Astrocyte of the spinal cord (primary cell): ENCODE results near the gene DHRS3.
A peak's percentile ranks its signal among the peaks of the same experiment; 100 is the strongest.

Experiments used
- DNase-seq: peaks from one replicate; pipeline ENCODE4 v3.0.0; 2011; ENCODE audit warnings: low read depth, low spot score
- H3K4me3 ChIP-seq: 2 replicates; pipeline ENCODE4 v1.5.1; 2011; ENCODE audit warnings: low read depth, mild to moderate bottlenecking, low read length, moderate library complexity
- in situ Hi-C: cut with HindIII; loops from 2 replicates; pipeline ENCODE4 v1.10.0; 2017; ENCODE audit warnings: low sequenced_read_pairs
- TF ChIP-seq, protein P1 (sequence below): IDR thresholded peaks from 2 replicates; pipeline ENCODE4 v1.5.1; 2012; ENCODE audit warnings: low read depth, mild to moderate bottlenecking, low read length, inconsistent platforms

The DHRS3 gene

DNA sequence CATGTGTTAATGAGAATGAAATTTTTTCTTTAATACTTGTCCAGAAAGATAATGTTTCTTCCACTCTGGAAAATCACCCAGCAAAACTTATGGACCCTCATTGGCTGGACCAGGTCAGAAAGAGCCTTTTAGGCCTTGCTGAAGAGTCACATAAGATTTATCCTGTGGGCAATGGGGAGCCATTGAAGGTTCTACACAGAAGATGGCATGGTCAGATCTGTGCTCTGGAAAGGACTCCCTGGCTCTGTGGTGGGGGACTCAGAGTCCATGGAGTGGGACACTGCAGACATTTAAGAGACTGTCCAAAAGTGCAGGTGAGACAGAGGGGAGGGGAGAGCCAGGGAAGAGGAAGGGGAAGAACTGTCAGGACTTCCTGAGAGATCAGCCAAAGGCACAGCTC, 66.4 kb downstream of the DHRS3 start:
- TF ChIP-seq, protein P1, sequence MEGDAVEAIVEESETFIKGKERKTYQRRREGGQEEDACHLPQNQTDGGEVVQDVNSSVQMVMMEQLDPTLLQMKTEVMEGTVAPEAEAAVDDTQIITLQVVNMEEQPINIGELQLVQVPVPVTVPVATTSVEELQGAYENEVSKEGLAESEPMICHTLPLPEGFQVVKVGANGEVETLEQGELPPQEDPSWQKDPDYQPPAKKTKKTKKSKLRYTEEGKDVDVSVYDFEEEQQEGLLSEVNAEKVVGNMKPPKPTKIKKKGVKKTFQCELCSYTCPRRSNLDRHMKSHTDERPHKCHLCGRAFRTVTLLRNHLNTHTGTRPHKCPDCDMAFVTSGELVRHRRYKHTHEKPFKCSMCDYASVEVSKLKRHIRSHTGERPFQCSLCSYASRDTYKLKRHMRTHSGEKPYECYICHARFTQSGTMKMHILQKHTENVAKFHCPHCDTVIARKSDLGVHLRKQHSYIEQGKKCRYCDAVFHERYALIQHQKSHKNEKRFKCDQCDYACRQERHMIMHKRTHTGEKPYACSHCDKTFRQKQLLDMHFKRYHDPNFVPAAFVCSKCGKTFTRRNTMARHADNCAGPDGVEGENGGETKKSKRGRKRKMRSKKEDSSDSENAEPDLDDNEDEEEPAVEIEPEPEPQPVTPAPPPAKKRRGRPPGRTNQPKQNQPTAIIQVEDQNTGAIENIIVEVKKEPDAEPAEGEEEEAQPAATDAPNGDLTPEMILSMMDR: no peak
- in situ Hi-C loops: no loop called here
- no peak overlapping the region for H3K4me3 ChIP-seq
- DNase-seq: no peak

DNA sequence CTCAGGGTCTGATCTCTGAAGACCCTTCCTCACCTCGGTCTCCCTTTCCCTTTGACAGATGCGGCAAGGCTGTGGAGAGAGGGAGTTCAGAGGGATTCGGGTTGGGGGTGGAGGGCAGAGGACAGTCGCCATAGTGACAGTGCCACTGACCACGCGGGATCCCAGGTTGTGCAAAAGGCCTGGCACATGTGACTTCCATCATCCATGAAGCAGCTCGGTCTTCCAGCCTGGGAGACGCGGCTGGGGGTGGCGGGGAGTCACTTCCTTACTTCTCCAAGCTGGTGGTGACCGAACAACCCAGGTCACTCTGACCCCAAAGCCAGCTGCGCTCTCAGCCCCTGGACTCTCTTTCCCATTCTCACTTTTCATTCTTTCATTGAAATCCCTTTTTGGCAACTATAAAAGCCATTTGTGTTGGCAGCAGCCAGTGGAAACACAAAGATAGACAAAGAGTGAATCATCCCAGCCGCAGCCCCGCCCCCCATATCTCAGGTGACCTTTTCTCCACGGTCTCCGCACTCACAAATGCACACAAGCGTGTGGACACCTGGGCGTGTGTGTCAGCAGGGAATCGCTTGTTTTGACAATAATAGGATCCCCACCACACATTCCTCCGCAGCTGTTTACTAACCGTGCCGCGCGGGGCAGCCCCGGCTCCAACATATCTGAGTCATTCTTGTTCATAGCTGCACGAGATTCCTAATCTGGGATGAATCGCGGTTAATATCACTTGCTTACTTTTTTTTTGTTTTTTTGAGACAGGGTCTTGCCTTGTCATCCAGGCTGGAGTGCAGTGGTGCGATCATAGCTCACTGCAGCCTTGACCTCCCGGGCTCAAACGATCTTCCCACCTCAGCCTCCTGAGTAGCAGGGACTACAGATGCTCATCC, 68.3 kb downstream of the DHRS3 start:
- TF ChIP-seq, protein P1: no peak
- in situ Hi-C loops: no loop called here
- peak; percentile 97 for DNase-seq
- H3K4me3 ChIP-seq: no peak overlapping the region

- H3K4me3 ChIP-seq: no peak overlapping the region
- DNase-seq: peak; percentile 57
- TF ChIP-seq, protein P1: no peak
- in situ Hi-C loops: no loop called here
Observed at GRCh38 chr1:12548973-12549459, 69.0 kb downstream of the DHRS3 start.

DNA sequence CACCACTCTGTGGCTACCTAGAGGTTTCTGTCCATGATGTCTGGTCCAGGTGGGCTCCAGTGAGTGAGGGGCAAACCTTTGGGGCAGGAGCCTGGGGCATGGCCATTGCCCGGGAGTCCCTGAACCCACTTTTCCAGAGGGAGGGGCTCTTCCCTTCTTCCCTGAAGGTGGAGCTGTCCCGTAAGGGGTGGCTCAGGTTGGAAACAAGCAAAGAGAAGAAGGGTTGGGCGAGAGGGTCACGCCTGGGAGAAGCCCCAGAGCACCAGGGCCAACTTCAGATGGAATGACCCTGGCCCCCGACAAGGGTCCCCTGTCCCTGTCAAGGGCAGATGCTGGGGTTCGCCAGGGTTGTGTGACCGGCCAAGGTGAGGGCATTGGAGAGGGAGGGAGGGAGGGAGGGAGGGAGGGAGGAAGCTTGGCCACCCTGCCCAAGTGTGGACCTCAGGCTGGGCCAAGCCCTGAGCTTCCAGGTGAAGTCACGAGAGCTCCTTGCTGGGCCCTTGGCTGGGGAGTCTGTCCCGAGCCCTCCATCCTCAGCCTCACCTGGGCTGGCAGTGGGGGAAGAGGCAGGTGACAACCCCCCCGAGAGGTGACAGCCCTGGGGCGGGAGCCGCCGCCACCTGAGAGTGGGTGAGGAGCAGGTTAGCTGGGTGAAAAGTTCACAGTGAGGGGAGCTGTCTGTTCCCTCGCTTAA, 69.6 kb downstream of the DHRS3 start:
- no peak for DNase-seq
- TF ChIP-seq, protein P1: no peak
- in situ Hi-C loops: no loop called here
- no peak overlapping the region for H3K4me3 ChIP-seq

GRCh38 chr1:12547586-12548225, 70.3 kb downstream of the DHRS3 start:
- TF ChIP-seq, protein P1: no peak
- no peak for DNase-seq
- in situ Hi-C loops: no loop called here
- H3K4me3 ChIP-seq: no peak overlapping the region

- H3K4me3 ChIP-seq: no peak overlapping the region
- no peak for DNase-seq
- TF ChIP-seq, protein P1: no peak
- in situ Hi-C loops: no loop called here
Observed at GRCh38 chr1:12546771-12547585, 71.0 kb downstream of the DHRS3 start.
